Vagina (tissue), 2 donors: ENCODE data around the gene RRP8.

ENCODE experiments used
- POLR2A ChIP-seq, 2 donors: fragments of 450-650 bp; IDR thresholded peaks; one replicate each; pipeline ENCODE4 v1.6.1; 2017; ENCODE audit warnings: antibody characterized with exemption in 2 of 2, mild to moderate bottlenecking in 2 of 2, moderate library complexity in 2 of 2
- TF ChIP-seq, protein P1 (sequence below), 3 experiments: fragments of 450-650 bp in 2 of 3; fragments of 200-600 bp in 1 of 3; sonication (generic) in 1 of 3; IDR thresholded peaks; one replicate each; pipeline ENCODE4 v1.5.1; 2017 to 2019; ENCODE audit warnings: antibody characterized with exemption in 3 of 3, mild to moderate bottlenecking in 2 of 3, moderate library complexity in 2 of 3

GRCh38 chr11:6563121-6563619 lies 40.2 kb downstream of the RRP8 start:
- TF ChIP-seq, protein P1, sequence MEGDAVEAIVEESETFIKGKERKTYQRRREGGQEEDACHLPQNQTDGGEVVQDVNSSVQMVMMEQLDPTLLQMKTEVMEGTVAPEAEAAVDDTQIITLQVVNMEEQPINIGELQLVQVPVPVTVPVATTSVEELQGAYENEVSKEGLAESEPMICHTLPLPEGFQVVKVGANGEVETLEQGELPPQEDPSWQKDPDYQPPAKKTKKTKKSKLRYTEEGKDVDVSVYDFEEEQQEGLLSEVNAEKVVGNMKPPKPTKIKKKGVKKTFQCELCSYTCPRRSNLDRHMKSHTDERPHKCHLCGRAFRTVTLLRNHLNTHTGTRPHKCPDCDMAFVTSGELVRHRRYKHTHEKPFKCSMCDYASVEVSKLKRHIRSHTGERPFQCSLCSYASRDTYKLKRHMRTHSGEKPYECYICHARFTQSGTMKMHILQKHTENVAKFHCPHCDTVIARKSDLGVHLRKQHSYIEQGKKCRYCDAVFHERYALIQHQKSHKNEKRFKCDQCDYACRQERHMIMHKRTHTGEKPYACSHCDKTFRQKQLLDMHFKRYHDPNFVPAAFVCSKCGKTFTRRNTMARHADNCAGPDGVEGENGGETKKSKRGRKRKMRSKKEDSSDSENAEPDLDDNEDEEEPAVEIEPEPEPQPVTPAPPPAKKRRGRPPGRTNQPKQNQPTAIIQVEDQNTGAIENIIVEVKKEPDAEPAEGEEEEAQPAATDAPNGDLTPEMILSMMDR (IDR thresholded peaks at IDR 0.05), result no peak
- TF ChIP-seq POLR2A (IDR thresholded peaks at IDR 0.05), result no peak
